OCI-LY1 (cell line): ENCODE data around the gene NTPCR.

Experiments used
- H2AFZ ChIP-seq: fragments of 200-600 bp; sonication (generic), shearing (Covaris generic); 2 replicates; pipeline ENCODE4 v1.6.0; 2014; ENCODE audit warnings: antibody characterized with exemption, mild to moderate bottlenecking, low read length
- H3F3A ChIP-seq: fragments of 200-600 bp; sonication (generic), shearing (Covaris generic); 2 replicates; pipeline ENCODE4 v1.6.0; 2014; ENCODE audit warnings: mild to moderate bottlenecking, antibody characterized with exemption, low read length, moderate library complexity; ENCODE audit not compliant: insufficient read depth
- H3K27ac ChIP-seq: fragments of 200-600 bp; sonication (generic); 2 replicates; pipeline ENCODE4 v1.5.1; 2014; ENCODE audit warnings: low read length, mixed run types, mild to moderate bottlenecking, low read depth; ENCODE audit not compliant: poor library complexity, severe bottlenecking
- H3K27me3 ChIP-seq: fragments of 200-600 bp; sonication (generic); 2 replicates; pipeline ENCODE4 v1.6.0; 2014; ENCODE audit warnings: antibody characterized with exemption, mild to moderate bottlenecking, low read length, moderate library complexity; ENCODE audit not compliant: insufficient read depth
- H3K36me3 ChIP-seq: fragments of 200-600 bp; sonication (generic); 2 replicates; pipeline ENCODE4 v1.6.1; 2014; ENCODE audit warnings: mild to moderate bottlenecking, antibody characterized with exemption, low read length, moderate library complexity, mixed read lengths; ENCODE audit not compliant: insufficient read depth
- H3K4me1 ChIP-seq: fragments of 200-600 bp; sonication (generic); 2 replicates; pipeline ENCODE4 v1.5.1; 2014; ENCODE audit warnings: mild to moderate bottlenecking, low read length, moderate library complexity; ENCODE audit not compliant: insufficient read depth, severe bottlenecking
- H3K4me2 ChIP-seq: fragments of 200-600 bp; sonication (generic), shearing (Covaris generic); 2 replicates; pipeline ENCODE4 v1.6.1; 2014; ENCODE audit warnings: low read length
- H3K4me3 ChIP-seq: fragments of 200-600 bp; sonication (generic); 2 replicates; pipeline ENCODE4 v1.5.1; 2014; ENCODE audit warnings: low read length, low read depth, mild to moderate bottlenecking, mixed read lengths; ENCODE audit not compliant: poor library complexity, severe bottlenecking
- H3K79me2 ChIP-seq: fragments of 200-600 bp; shearing (Covaris generic); 2 replicates; pipeline ENCODE4 v1.6.1; 2016; ENCODE audit warnings: mixed run types, low read length, mixed read lengths; ENCODE audit not compliant: insufficient read depth
- H3K9ac ChIP-seq: fragments of 200-600 bp; sonication (generic), shearing (Covaris generic); 2 replicates; pipeline ENCODE4 v1.6.1; 2014; ENCODE audit warnings: mild to moderate bottlenecking, low read length, mixed read lengths
- H3K9me2 ChIP-seq: fragments of 200-600 bp; sonication (generic), shearing (Covaris generic); 2 replicates; pipeline ENCODE4 v1.6.1; 2014; ENCODE audit warnings: low read depth, mild to moderate bottlenecking, low read length, mixed read lengths
- H3K9me3 ChIP-seq: fragments of 200-600 bp; shearing (Covaris generic); 2 replicates; pipeline ENCODE4 v1.6.1; 2014; ENCODE audit warnings: low read length, mixed read lengths
- H4K20me1 ChIP-seq: fragments of 200-600 bp; sonication (generic), shearing (Covaris generic); 2 replicates; pipeline ENCODE4 v1.6.0; 2016; ENCODE audit warnings: mild to moderate bottlenecking, low read length; ENCODE audit not compliant: insufficient read depth
- CTCF ChIP-seq: fragments of 200-600 bp; sonication (generic), shearing (Covaris generic); IDR thresholded peaks from 2 replicates; pipeline ENCODE4 v1.5.1; 2017; ENCODE audit warnings: mild to moderate bottlenecking, antibody characterized with exemption, low read length, moderate library complexity, mixed read lengths
- EZH2 ChIP-seq: fragments of 200-600 bp; sonication (generic), shearing (Covaris generic); IDR thresholded peaks from 2 replicates; pipeline ENCODE4 v1.8.0; 2017; ENCODE audit warnings: borderline replicate concordance, mixed run types, mild to moderate bottlenecking, antibody characterized with exemption, low read length, moderate library complexity, mixed read lengths

The NTPCR gene

DNA sequence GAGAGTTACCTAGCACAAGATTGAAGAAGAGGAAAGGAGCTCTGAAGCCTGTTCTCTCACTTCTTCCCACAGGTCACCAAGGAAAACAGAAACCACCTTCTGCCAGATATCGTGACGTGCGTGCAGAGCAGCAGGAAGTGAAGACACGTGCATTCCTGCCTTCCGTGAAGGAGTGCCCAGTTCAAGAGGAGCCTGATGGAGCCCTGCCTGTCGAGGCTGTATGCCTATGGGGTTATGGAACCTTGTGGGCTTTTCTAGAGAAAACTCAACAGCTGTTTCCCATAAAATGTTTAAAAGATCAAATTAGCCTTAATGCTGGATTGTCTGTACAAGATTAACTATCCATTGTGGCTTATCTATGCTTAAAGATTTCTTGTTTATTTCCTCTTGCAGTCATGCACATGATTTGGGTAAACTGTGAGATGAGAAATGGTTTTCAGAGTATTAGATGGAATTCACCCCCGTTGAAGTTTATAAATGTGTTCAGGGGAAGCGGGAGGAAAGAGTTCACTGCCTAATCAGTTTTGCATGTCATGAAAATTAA lies 27.8 kb downstream of the NTPCR start:
- Histone ChIP-seq H3K4me3 (no peak overlapping the region), H3K9me2 (no peaks in the 10 kb centered on the region), H2AFZ (no peak overlapping the region), H3F3A (no peaks in the 10 kb centered on the region), H3K4me2 (no peak overlapping the region), H3K27ac (no peak overlapping the region), H3K4me1 (peaks cover 13% of the 10 kb centered on the region), H3K9ac (no peak overlapping the region), H3K9me3 (peaks cover 6% of the 10 kb centered on the region; the same call in 1 of the 2 replicates), H3K79me2 (no peaks in the 10 kb centered on the region), H3K36me3 (peaks cover 37% of the 10 kb centered on the region), H3K27me3 (no peaks in the 10 kb centered on the region), H4K20me1 (no peaks in the 10 kb centered on the region)
- no peak for TF ChIP-seq EZH2
- no peak for TF ChIP-seq CTCF

DNA sequence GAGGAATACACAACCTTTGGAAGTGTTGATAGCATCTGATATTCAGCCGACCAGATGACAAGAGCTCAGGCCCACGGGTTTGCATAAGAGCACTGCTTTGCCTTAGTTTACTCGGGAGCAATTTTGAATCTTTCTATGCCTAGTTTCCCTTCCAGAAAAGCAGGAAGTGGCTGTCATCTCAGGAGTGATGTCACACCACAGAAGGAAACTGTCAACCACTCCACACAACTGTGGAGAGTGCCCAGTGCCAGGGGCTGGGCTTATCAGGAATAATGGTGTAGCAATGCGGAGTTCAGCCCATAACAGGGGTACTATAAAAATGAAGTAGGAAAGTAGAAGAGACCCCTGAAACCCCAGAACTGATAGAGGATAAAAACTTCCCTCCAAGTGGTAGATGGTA lies 28.4 kb downstream of the NTPCR start:
- Histone ChIP-seq H4K20me1 (no peaks in the 10 kb centered on the region), H3K27ac (no peak overlapping the region), H3K4me2 (no peak overlapping the region), H3K4me3 (no peak overlapping the region), H3K9ac (no peak overlapping the region), H3K9me2 (no peaks in the 10 kb centered on the region), H3F3A (no peaks in the 10 kb centered on the region), H3K9me3 (peaks cover under 1% of the 10 kb centered on the region; the same call in 1 of the 2 replicates), H3K4me1 (peaks cover 13% of the 10 kb centered on the region), H2AFZ (no peak overlapping the region), H3K36me3 (peaks cover 31% of the 10 kb centered on the region), H3K27me3 (no peaks in the 10 kb centered on the region), H3K79me2 (no peaks in the 10 kb centered on the region)
- TF ChIP-seq EZH2 (no peak), CTCF (no peak)

DNA sequence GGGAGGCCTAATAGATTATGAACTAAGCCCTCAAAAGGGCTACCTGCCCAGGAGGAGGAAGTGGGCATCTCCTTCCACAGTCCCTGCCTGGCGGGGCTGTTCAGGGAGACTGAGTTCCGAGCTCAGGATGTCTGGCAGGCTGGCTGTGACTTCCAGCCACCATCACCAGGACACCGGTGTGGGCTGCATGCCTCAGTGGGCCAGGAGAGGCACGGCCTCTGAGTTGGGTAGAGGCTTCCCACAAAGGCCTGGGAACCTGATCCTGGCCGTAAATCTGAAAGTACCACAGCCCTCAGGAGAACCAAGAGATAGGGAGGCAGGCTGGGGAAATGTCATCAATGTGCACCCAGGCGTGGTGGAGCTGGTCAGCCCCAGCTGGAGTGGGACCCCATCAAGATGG lies 29.1 kb downstream of the NTPCR start:
- H3K4me2 ChIP-seq, result no peak overlapping the region
- no peaks in the 10 kb centered on the region for H3K9me3 ChIP-seq
- H3F3A ChIP-seq, result no peaks in the 10 kb centered on the region
- H3K9ac ChIP-seq, result no peak overlapping the region
- peaks cover 13% of the 10 kb centered on the region for H3K4me1 ChIP-seq
- TF ChIP-seq EZH2 (no peak), CTCF (no peak)
- no peak overlapping the region for H2AFZ ChIP-seq
- no peaks in the 10 kb centered on the region for H3K9me2 ChIP-seq
- H3K36me3 ChIP-seq, result peaks cover 23% of the 10 kb centered on the region
- no peaks in the 10 kb centered on the region for H4K20me1 ChIP-seq
- no peak overlapping the region for H3K4me3 ChIP-seq
- H3K27me3 ChIP-seq, result no peaks in the 10 kb centered on the region
- H3K79me2 ChIP-seq, result no peaks in the 10 kb centered on the region
- no peak overlapping the region for H3K27ac ChIP-seq
